Pancreas (tissue), 10 donors: ENCODE data around the gene MAML3. TPM values are rescaled to one million over a fixed set of nuclear protein-coding genes. Genes with fewer than 3 reads are reported as not detected.

Experiments used
- ATAC-seq, 4 donors: fragments of 200-7000 bp; cut with Tn5 transposase; one replicate each; pipeline versions ENCODE4 v1.8.0 to v1.9.1; 2020; ENCODE audit warnings: mild to moderate bottlenecking in 4 of 4, moderate library complexity in 4 of 4
- DNase-seq, 6 donors: peaks; one replicate each; pipeline ENCODE4 v3.0.0-alpha.2; 2020
- FAIRE-seq: peaks from 2 replicates; lab custom pipeline; 2012; peaks lifted over from hg19 to GRCh38; lab: Jason Lieb, UNC
- H3K27ac ChIP-seq, 4 donors: fragments of 200-600 bp; sonication (generic); 1 replicate in 3 of 4; 2 replicates in 1 of 4; pipeline versions ENCODE4 v1.5.0 to v1.8.0; 2020
- H3K27me3 ChIP-seq, 4 donors: fragments of 200-600 bp; one replicate each; pipeline ENCODE4 v1.8.0; 2021
- H3K36me3 ChIP-seq, 3 donors: fragments of 200-600 bp; sonication (generic) in 1 of 3; one replicate each; pipeline versions ENCODE4 v1.5.0 to v1.8.0; 2020 to 2021
- H3K4me1 ChIP-seq, 3 donors: fragments of 200-600 bp; one replicate each; pipeline ENCODE4 v1.8.0; 2021
- H3K4me3 ChIP-seq, 4 donors: fragments of 200-600 bp; sonication (generic) in 2 of 4; one replicate each; pipeline versions ENCODE4 v1.5.0 to v1.8.0; 2020 to 2021
- H3K9me3 ChIP-seq, 4 donors: fragments of 200-600 bp; one replicate each; pipeline ENCODE4 v1.8.0; 2021
- CTCF ChIP-seq, 4 donors: fragments of 200-600 bp; sonication (generic) in 3 of 4; IDR thresholded peaks; one replicate each; pipeline versions ENCODE4 v1.5.0 to v1.8.0; 2021; ENCODE audit warnings: antibody characterized with exemption in 4 of 4
- WGBS, 2 donors: extraction: QIAGEN DNeasy Blood & Tissue Kit; methylation state at CpG; one replicate each; pipeline ENCODE4 v1.1.7; 2013; 5-methylcytosine and 5-hydroxymethylcytosine counted together
- intact Hi-C, 3 donors: fragments of 100-400 bp; cut with DNase I; formaldehyde crosslinking; loops; one replicate each; pipeline versions ENCODE4 v1.11.1 to v1.14.2; 2022
- polyA plus RNA-seq, 2 donors: library from polyadenylated mRNA; stranded (reverse); fragments of 200-250 nt; gene quantifications; one replicate each; pipeline ENCODE4 v1.2.3, GENCODE V29; 2013
- total RNA-seq, 6 donors: library from RNA; stranded (reverse); fragmentation: NEBNext Ultra II Directional in 4 of 6; extraction: Animal tissue kit (Norgen Biotek cat#: 25700) in 4 of 6; gene quantifications; one replicate each; pipeline versions ENCODE4 v1.2.1 to v1.2.4, GENCODE V29; 2021 to 2023
- donor health status: healthy with polysubstance abuse.
- donor health status: DM: no; HTN: no; CAD: no; lungs with moderate emphysema.
- donor health status: DM: no; HTN: no; CAD: no.
- donor health status: control.
- donor health status: control.
- donor health status: Bipolar disorder and iron deficiency.
- donor health status: DM: yes; HTN: yes; CAD: no.
- donor health status: DM: no; HTN: no; CAD: no.
- donor health status: DM: no; HTN: no; CAD: no.
- donor health status: DM: yes; HTN: yes; CAD: no.

MAML3 gene
- total and polyA plus RNA-seq, 8 donors: 3.8 to 8.9 (median 5.9) TPM

GRCh38 chr4:140031706-140032105 lies 122.3 kb downstream of the MAML3 start:
- Histone ChIP-seq H3K36me3 (no peaks in the 10 kb centered on the region), H3K27ac (no peak overlapping the region), H3K4me3 (no peak overlapping the region), H3K4me1 (no peaks in the 10 kb centered on the region), H3K9me3 (no peaks in the 10 kb centered on the region), H3K27me3 (no peaks in the 10 kb centered on the region)
- no peak for ATAC-seq
- no peak for FAIRE-seq
- intact Hi-C loops: no loop called here
- DNase-seq: no peak
- WGBS, 2 donors: 63 to 87% methylated on average over 2 of the region's 2 CpGs
- no peak for TF ChIP-seq CTCF (IDR thresholded peaks at IDR 0.05)

GRCh38 chr4:140031061-140031460 lies 122.9 kb downstream of the MAML3 start:
- no peaks in the 10 kb centered on the region for H3K36me3 ChIP-seq
- WGBS, 2 donors: 85 to 88% methylated on average over 6 of the region's 6 CpGs
- FAIRE-seq: no peak
- H3K4me3 ChIP-seq: no peak overlapping the region
- no peak for DNase-seq
- no peaks in the 10 kb centered on the region for H3K27me3 ChIP-seq
- intact Hi-C loops: no loop called here
- H3K4me1 ChIP-seq: no peaks in the 10 kb centered on the region
- no peaks in the 10 kb centered on the region for H3K9me3 ChIP-seq
- no peak overlapping the region for H3K27ac ChIP-seq
- no peak for TF ChIP-seq CTCF (IDR thresholded peaks at IDR 0.05)
- ATAC-seq: no peak

- intact Hi-C loops: no loop called here
- Histone ChIP-seq H3K36me3 (no peaks in the 10 kb centered on the region), H3K27me3 (no peaks in the 10 kb centered on the region), H3K27ac (no peak overlapping the region), H3K9me3 (no peaks in the 10 kb centered on the region), H3K4me3 (no peak overlapping the region), H3K4me1 (peaks cover 0 to 7% (median 0%) of the 10 kb centered on the region in 3 donors)
- DNase-seq (no peak), ATAC-seq (peak in 1 of 4 donors; percentile 36), FAIRE-seq (no peak)
- WGBS, 2 donors: 41 to 62% methylated on average over 6 of the region's 6 CpGs
- TF ChIP-seq CTCF (IDR thresholded peaks at IDR 0.05): no peak
These were observed 125.1 kb downstream of the MAML3 start for GRCh38 chr4:140028676-140029517.

GRCh38 chr4:140028101-140028500 lies 125.9 kb downstream of the MAML3 start:
- intact Hi-C loops: no loop called here
- TF ChIP-seq CTCF (IDR thresholded peaks at IDR 0.05): no peak
- H3K4me3 ChIP-seq: no peak overlapping the region
- no peaks in the 10 kb centered on the region for H3K9me3 ChIP-seq
- no peak overlapping the region for H3K27ac ChIP-seq
- no peak for ATAC-seq
- FAIRE-seq: no peak
- H3K4me1 ChIP-seq: peaks cover 0 to 7% (median 0%) of the 10 kb centered on the region in 3 donors
- H3K36me3 ChIP-seq: no peaks in the 10 kb centered on the region
- WGBS, 2 donors: 89 to 97% methylated on average over 1 of the region's 1 CpG
- no peaks in the 10 kb centered on the region for H3K27me3 ChIP-seq
- no peak for DNase-seq

GRCh38 chr4:140027101-140027500 lies 126.9 kb downstream of the MAML3 start:
- no peak for FAIRE-seq
- no peaks in the 10 kb centered on the region for H3K27me3 ChIP-seq
- no peak for ATAC-seq
- 84% methylated on average over 5 of the region's 5 CpGs for WGBS, 2 donors
- H3K9me3 ChIP-seq: no peaks in the 10 kb centered on the region
- H3K27ac ChIP-seq: no peak overlapping the region
- H3K36me3 ChIP-seq: no peaks in the 10 kb centered on the region
- no peak for TF ChIP-seq CTCF (IDR thresholded peaks at IDR 0.05)
- H3K4me1 ChIP-seq: peaks cover 0 to 12% (median 7%) of the 10 kb centered on the region in 3 donors
- no peak for DNase-seq
- intact Hi-C loops: no loop called here
- H3K4me3 ChIP-seq: no peak overlapping the region
